Neural cell (in vitro differentiated cells): ENCODE measurements around the gene CCDC85C. TPM values are rescaled to one million over a fixed set of nuclear protein-coding genes. Genes with fewer than 3 reads are reported as not detected.

Experiments used
- H2AFZ ChIP-seq: fragments of 200-600, 300-800 bp; sonication (generic), shearing (Covaris generic); 2 replicates; pipeline ENCODE4 v1.6.0; 2014; ENCODE audit warnings: low read depth, mild to moderate bottlenecking, antibody characterized with exemption, low read length, moderate library complexity
- H3F3A ChIP-seq: fragments of 200-600 bp; shearing (Covaris generic); 2 replicates; pipeline ENCODE4 v1.6.1; 2016; ENCODE audit warnings: mild to moderate bottlenecking, moderate library complexity, mixed read lengths, antibody characterized with exemption, low read length; ENCODE audit not compliant: insufficient read depth, poor library complexity, severe bottlenecking
- H3K27ac ChIP-seq: fragments of 200-600, 300-800 bp; sonication (generic), shearing (Covaris generic); 2 replicates; pipeline ENCODE4 v1.5.1; 2014; ENCODE audit warnings: mild to moderate bottlenecking, low read length, moderate library complexity
- H3K27me3 ChIP-seq: fragments of 300-800, 200-600 bp; sonication (generic), shearing (Covaris generic); 2 replicates; pipeline ENCODE4 v1.6.0; 2014; ENCODE audit warnings: mild to moderate bottlenecking, low read depth, low read length, moderate library complexity; ENCODE audit not compliant: insufficient read depth
- H3K36me3 ChIP-seq: fragments of 300-800, 200-600 bp; sonication (generic), shearing (Covaris generic); 2 replicates; pipeline ENCODE4 v1.5.1; 2014; ENCODE audit warnings: mild to moderate bottlenecking, antibody characterized with exemption, low read length, moderate library complexity; ENCODE audit not compliant: insufficient read depth
- H3K4me2 ChIP-seq: fragments of 300-800, 200-600 bp; sonication (generic), shearing (Covaris generic); 2 replicates; pipeline ENCODE4 v1.6.0; 2014; ENCODE audit warnings: mild to moderate bottlenecking, low read length
- H3K4me3 ChIP-seq: fragments of 300-800, 200-600 bp; sonication (generic), shearing (Covaris generic); 2 replicates; pipeline ENCODE4 v1.5.1; 2014; ENCODE audit warnings: mild to moderate bottlenecking, low read length, moderate library complexity
- H3K79me2 ChIP-seq: fragments of 200-600 bp; shearing (Covaris generic); replicated peaks from 2 replicates; pipeline ENCODE4 v1.6.0; 2014; ENCODE audit warnings: mild to moderate bottlenecking, low read length, moderate library complexity; ENCODE audit not compliant: insufficient read depth
- H3K9ac ChIP-seq: fragments of 300-800, 200-600 bp; sonication (generic), shearing (Covaris generic); 2 replicates; pipeline ENCODE4 v1.6.1; 2016; ENCODE audit warnings: mild to moderate bottlenecking, low read length, mixed read lengths
- H3K9me2 ChIP-seq: fragments of 200-600 bp; shearing (Covaris generic); 2 replicates; pipeline ENCODE4 v1.6.1; 2016; ENCODE audit warnings: mild to moderate bottlenecking, low read length, mixed read lengths; ENCODE audit not compliant: insufficient read depth
- H3K9me3 ChIP-seq: fragments of 200-600, 300-800 bp; sonication (generic), shearing (Covaris generic); 2 replicates; pipeline ENCODE4 v1.6.1; 2016; ENCODE audit warnings: mild to moderate bottlenecking, mixed run types, low read length, moderate library complexity, mixed read lengths
- H4K20me1 ChIP-seq: fragments of 200-600 bp; shearing (Covaris generic); 2 replicates; pipeline ENCODE4 v1.6.1; 2016; ENCODE audit warnings: mild to moderate bottlenecking, mixed run types; ENCODE audit not compliant: insufficient read depth
- CTCF ChIP-seq: fragments of 450-650 bp; IDR thresholded peaks from 2 replicates; pipeline ENCODE4 v1.5.1; 2014; ENCODE audit warnings: antibody characterized with exemption, mild to moderate bottlenecking, moderate library complexity; ENCODE audit not compliant: poor library complexity, severe bottlenecking
- EP300 ChIP-seq: fragments of 450-650 bp; conservative IDR thresholded peaks from 2 replicates; pipeline ENCODE4 v1.6.1; 2014; ENCODE audit warnings: antibody characterized with exemption, mild to moderate bottlenecking, moderate library complexity; ENCODE audit not compliant: poor library complexity, severe bottlenecking
- EZH2 ChIP-seq: fragments of 200-600, 300-800 bp; shearing (Covaris generic), sonication (generic); IDR thresholded peaks from 2 replicates; pipeline ENCODE4 v1.6.1; 2014; ENCODE audit warnings: antibody characterized with exemption, low read length, borderline replicate concordance, mild to moderate bottlenecking; ENCODE audit not compliant: insufficient read depth, poor library complexity, severe bottlenecking
- MXI1 ChIP-seq: fragments of 450-650 bp; conservative IDR thresholded peaks from 2 replicates; pipeline ENCODE4 v1.6.1; 2014; ENCODE audit warnings: antibody characterized with exemption, mild to moderate bottlenecking; ENCODE audit not compliant: poor library complexity, severe bottlenecking
- POLR2AphosphoS5 ChIP-seq: IDR thresholded peaks from 2 replicates; pipeline ENCODE4 v1.6.1; 2012
- RAD21 ChIP-seq: fragments of 450-650 bp; conservative IDR thresholded peaks from 2 replicates; pipeline ENCODE4 v1.6.1; 2014; ENCODE audit warnings: antibody characterized with exemption, mild to moderate bottlenecking, moderate library complexity
- REST ChIP-seq: IDR thresholded peaks from 2 replicates; pipeline ENCODE4 v1.6.1; 2012; ENCODE audit warnings: borderline replicate concordance
- SMC3 ChIP-seq: fragments of 450-650 bp; conservative IDR thresholded peaks from 2 replicates; pipeline ENCODE4 v1.6.1; 2014; ENCODE audit warnings: antibody characterized with exemption, mild to moderate bottlenecking, moderate library complexity; ENCODE audit not compliant: poor library complexity
- TAF1 ChIP-seq: IDR thresholded peaks from 2 replicates; pipeline ENCODE4 v1.6.1; 2012; ENCODE audit warnings: low read depth
- polyA plus RNA-seq: library from polyadenylated mRNA; depleted of rRNA; stranded (reverse); fragments of >200 nt; gene quantifications from 2 replicates; pipeline ENCODE4 v1.2.3, GENCODE V29; 2014

CCDC85C gene
- polyA plus RNA-seq, 1 donor from 2014 or later, result 24.8 TPM

DNA sequence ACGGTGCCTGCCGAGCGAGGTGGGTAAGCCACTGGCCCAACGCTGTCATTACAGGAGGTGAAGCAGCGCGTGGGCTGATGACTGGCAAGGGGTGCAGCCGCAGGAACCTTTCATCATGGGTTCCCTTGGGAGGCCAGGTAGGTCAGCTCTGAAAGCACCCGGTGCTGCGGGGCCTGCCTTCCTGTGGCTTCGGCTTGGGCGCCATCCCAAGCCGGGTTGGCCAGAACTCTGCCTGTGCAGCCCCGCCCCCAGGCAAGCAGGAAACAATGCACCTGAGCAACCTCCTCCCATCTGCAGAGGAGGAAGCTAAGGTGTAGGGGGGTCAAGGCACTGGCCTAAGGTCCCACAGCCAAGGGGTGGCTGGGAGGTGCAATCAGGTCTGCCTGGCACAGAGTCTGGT is 21.0 kb upstream of the CCDC85C start:
- no peak overlapping the region for H2AFZ ChIP-seq
- no peaks in the 10 kb centered on the region for H3F3A ChIP-seq
- no peaks in the 10 kb centered on the region for H4K20me1 ChIP-seq
- H3K79me2 ChIP-seq, result no peaks in the 10 kb centered on the region
- no peaks in the 10 kb centered on the region for H3K9me2 ChIP-seq
- H3K27ac ChIP-seq, result no peak overlapping the region
- no peaks in the 10 kb centered on the region for H3K36me3 ChIP-seq
- no peak overlapping the region for H3K4me2 ChIP-seq
- no peaks in the 10 kb centered on the region for H3K9me3 ChIP-seq
- no peaks in the 10 kb centered on the region for H3K27me3 ChIP-seq
- TF ChIP-seq MXI1, result no peak
- no peak for TF ChIP-seq SMC3
- no peak for TF ChIP-seq CTCF
- no peak for TF ChIP-seq TAF1
- TF ChIP-seq REST, result no peak
- TF ChIP-seq RAD21, result no peak
- no peak for TF ChIP-seq EZH2
- TF ChIP-seq EP300, result no peak
- TF ChIP-seq POLR2AphosphoS5, result no peak
- no peak overlapping the region for H3K9ac ChIP-seq
- no peak overlapping the region for H3K4me3 ChIP-seq

- Histone ChIP-seq H3K4me3 (no peak overlapping the region), H4K20me1 (no peaks in the 10 kb centered on the region), H3K9me2 (no peaks in the 10 kb centered on the region), H3K79me2 (no peaks in the 10 kb centered on the region), H3K27me3 (no peaks in the 10 kb centered on the region), H2AFZ (no peak overlapping the region), H3F3A (no peaks in the 10 kb centered on the region), H3K9ac (no peak overlapping the region), H3K9me3 (no peaks in the 10 kb centered on the region), H3K27ac (no peak overlapping the region), H3K4me2 (no peak overlapping the region), H3K36me3 (no peaks in the 10 kb centered on the region)
- TF ChIP-seq TAF1, result no peak
- no peak for TF ChIP-seq MXI1
- no peak for TF ChIP-seq EZH2
- no peak for TF ChIP-seq CTCF
- TF ChIP-seq REST, result no peak
- no peak for TF ChIP-seq RAD21
- TF ChIP-seq POLR2AphosphoS5, result no peak
- no peak for TF ChIP-seq EP300
- TF ChIP-seq SMC3, result no peak
Observed at GRCh38 chr14:99624024-99624423, 20.0 kb upstream of the CCDC85C start.
